HepG2 (cell line): Measurements from ENCODE around the gene RIPOR3. TPM values are rescaled to one million over a fixed set of nuclear protein-coding genes. Genes with fewer than 3 reads are reported as not detected.

Experiments used
- ATAC-seq: fragments of 200-7000 bp; cut with Tn5 transposase; 3 replicates; pipeline ENCODE4 v1.9.1; 2020; ENCODE audit warnings: mild to moderate bottlenecking, moderate library complexity
- BruUV-seq: library from RNA; stranded (reverse); fragments of 400-500 nt; replicated peaks from 2 replicates; lab custom pipeline; 2021; lab: Mats Ljungman, UMichigan
- CTCF ChIA-PET: fragments of 300-600 bp; formaldehyde crosslinking; extraction: SDS; loops from one replicate; lab custom pipeline; 2021; ENCODE audit warnings: low total read pairs, inconsistent platforms, low intra/inter-chr PET ratio; lab: Yijun Ruan, JAX
- POLR2A ChIA-PET: fragments of 350-600 bp; sonication (Branson Sonifier 250); formaldehyde crosslinking; loops from one replicate; lab custom pipeline; 2020; ENCODE audit warnings: antibody characterized with exemption, inconsistent platforms; lab: Yijun Ruan, JAX
- DNase-seq: peaks from one replicate; pipeline ENCODE4 v3.0.0-alpha.2; 2015; ENCODE audit warnings: low spot score
- FAIRE-seq: peaks from 3 replicates; lab custom pipeline; 2011; peaks lifted over from hg19 to GRCh38; lab: Jason Lieb, UNC
- H2AFZ ChIP-seq: one replicate; pipeline ENCODE4 v1.6.1; 2011; ENCODE audit warnings: low read length, inconsistent platforms
- H3K27ac ChIP-seq: fragments of 300-600 bp; 3 replicates; pipeline ENCODE4 v1.8.0; 2011; ENCODE audit warnings: mixed run types, mild to moderate bottlenecking, mixed read lengths, low read length, inconsistent platforms; ENCODE audit not compliant: insufficient read depth; ENCODE audit errors: extremely low read length
- H3K27me3 ChIP-seq, 2 experiments: fragments of 200-600 bp in 1 of 2; 2 replicates in 1 of 2; 3 replicates in 1 of 2; pipeline versions ENCODE4 v1.6.0 to v1.8.0; 2011; ENCODE audit warnings: low read length in 2 of 2, mild to moderate bottlenecking in 2 of 2, moderate library complexity in 2 of 2, inconsistent platforms in 1 of 2; ENCODE audit not compliant: insufficient read depth in 2 of 2, control insufficient read depth in 1 of 2
- H3K36me3 ChIP-seq, 2 experiments: fragments of 200-600 bp in 1 of 2; replicated peaks in 1 of 2; 2 replicates in 1 of 2; 3 replicates in 1 of 2; pipeline versions ENCODE4 v1.5.1 to v1.8.0; 2011; ENCODE audit warnings: low read length in 2 of 2, inconsistent platforms in 1 of 2; ENCODE audit not compliant: insufficient read depth in 2 of 2, control insufficient read depth in 1 of 2
- H3K4me1 ChIP-seq: 2 replicates; pipeline ENCODE4 v1.5.1; 2012; ENCODE audit warnings: low read length, inconsistent platforms; ENCODE audit not compliant: insufficient read depth
- H3K4me2 ChIP-seq: 2 replicates; pipeline ENCODE4 v1.6.0; 2011; ENCODE audit warnings: low read depth, low read length, inconsistent platforms
- H3K4me3 ChIP-seq, 3 experiments: fragments of 200-600 bp in 1 of 3; sonication (generic), shearing (Covaris generic) in 1 of 3; replicated peaks in 1 of 3; 2 replicates each; pipeline ENCODE4 v1.5.1; 2011 to 2016; ENCODE audit warnings: low read length in 3 of 3, inconsistent platforms in 2 of 3, low read depth in 2 of 3, mild to moderate bottlenecking in 2 of 3, control low read depth in 1 of 3, mixed read lengths in 1 of 3; ENCODE audit not compliant: insufficient read depth in 1 of 3
- H3K79me2 ChIP-seq: one replicate; pipeline ENCODE4 v1.6.1; 2011; ENCODE audit warnings: low read length, inconsistent platforms; ENCODE audit not compliant: insufficient read depth
- H3K9ac ChIP-seq: 2 replicates; pipeline ENCODE4 v1.6.0; 2011; ENCODE audit warnings: mild to moderate bottlenecking, low read depth, low read length, inconsistent platforms; ENCODE audit not compliant: insufficient read depth
- H3K9me3 ChIP-seq: 2 replicates; pipeline ENCODE4 v1.5.1; 2012; ENCODE audit warnings: mild to moderate bottlenecking, low read length
- H4K20me1 ChIP-seq: 2 replicates; pipeline ENCODE4 v1.6.0; 2011; ENCODE audit warnings: inconsistent platforms, mild to moderate bottlenecking, low read length, moderate library complexity; ENCODE audit not compliant: insufficient read depth
- CEBPZ ChIP-seq: IDR thresholded peaks from 2 replicates; pipeline ENCODE4 v1.6.1; 2012; ENCODE audit warnings: low read length, improper control_type of control experiment
- EZH2 ChIP-seq: conservative IDR thresholded peaks from 2 replicates; pipeline ENCODE4 v1.6.1; 2012; ENCODE audit warnings: mild to moderate bottlenecking, low read depth, low read length, moderate library complexity
- KAT2B ChIP-seq: fragments of 150-350 bp; IDR thresholded peaks from 2 replicates; pipeline ENCODE4 v1.6.1; 2014; ENCODE audit warnings: low read depth, low read length, borderline replicate concordance
- NCOA2 ChIP-seq: sonication (generic); formaldehyde crosslinking; IDR thresholded peaks from 2 replicates; pipeline ENCODE4 v1.8.0; 2022; ENCODE audit warnings: inconsistent platforms
- POGK ChIP-seq: sonication (generic); formaldehyde crosslinking; conservative IDR thresholded peaks from 2 replicates; pipeline ENCODE4 v1.8.0; 2022; ENCODE audit warnings: mild to moderate bottlenecking, moderate library complexity, missing genetic modification reagents
- RFX5 ChIP-seq: IDR thresholded peaks from 2 replicates; pipeline ENCODE4 v1.6.1; 2011; ENCODE audit warnings: low read depth, low read length, improper control_type of control experiment
- YEATS4 ChIP-seq: sonication (generic); formaldehyde crosslinking; IDR thresholded peaks from 2 replicates; pipeline ENCODE4 v1.4.0; 2020; ENCODE audit warnings: missing genetic modification reagents, borderline replicate concordance
- ZNF646 ChIP-seq: sonication (generic); formaldehyde crosslinking; IDR thresholded peaks from 2 replicates; pipeline ENCODE4 v1.9.0; 2021; ENCODE audit warnings: mild to moderate bottlenecking, missing genetic modification reagents
- ZNF839 ChIP-seq: sonication (generic); formaldehyde crosslinking; IDR thresholded peaks from 2 replicates; pipeline ENCODE4 v1.4.0; 2020; ENCODE audit warnings: missing genetic modification reagents, mild to moderate bottlenecking, borderline replicate concordance
- WGBS: methylation state at CpG from one replicate; pipeline ENCODE4 v1.1.6; 2017; ENCODE audit warnings: low lambda C conversion rate; 5-methylcytosine and 5-hydroxymethylcytosine counted together
- in situ Hi-C: cut with HindIII; loops from 2 replicates; pipeline ENCODE4 v1.10.0; 2017; ENCODE audit warnings: low pct_unique_long_range_greater_than_20kb; ENCODE audit not compliant: extremely low pct_ligation_motif_present
- intact Hi-C: fragments of 100-400 bp; cut with micrococcal nuclease; formaldehyde crosslinking; loops from one replicate; pipeline ENCODE4 v1.10.0; 2022; ENCODE audit not compliant: unreplicated experiment
- polyA plus RNA-seq, 8 experiments: library from polyadenylated mRNA; depleted of rRNA in 3 of 8; stranded (reverse) in 7 of 8; unstranded in 1 of 8; fragments of >200 nt; fragmentation: Illumina TruSeq in 4 of 8; extraction: Trizol in 4 of 8; gene quantifications; 2 replicates each; pipeline versions ENCODE4 v1.2.1 to v1.2.3, GENCODE V29; 2011 to 2016; ENCODE audit warnings: low read depth in 4 of 8, missing spikeins in 1 of 8, mixed read lengths in 1 of 8; ENCODE audit not compliant: insufficient read depth in 1 of 8
- total RNA-seq, 5 experiments: library from RNA; depleted of rRNA; stranded (reverse); fragments of >200 nt; fragmentation: Illumina TruSeq; extraction: Trizol; gene quantifications; 2 replicates each; pipeline ENCODE4 v1.2.3, GENCODE V29; 2016; ENCODE audit warnings: low read depth in 1 of 5

RIPOR3 gene
- total and polyA plus RNA-seq, 2 of the 13 experiments (the other 11 are each of a cell fraction or from before 2014, with no cell fraction given): 0.18 TPM; not detected in 1

GRCh38 chr20:50689864-50690649 is 1.3 kb downstream of the RIPOR3 start:
- no peak overlapping the region for H3K27ac ChIP-seq
- no peak overlapping the region for H2AFZ ChIP-seq
- in situ Hi-C loops: no loop called here

More at GRCh38 chr20:50689864-50690649, 1.3 kb downstream of the RIPOR3 start:
- intact Hi-C loops: no loop called here
- ATAC-seq (no peak), FAIRE-seq (no peak), DNase-seq (no peak)
- Histone ChIP-seq H3K9me3 (no peaks in the 10 kb centered on the region), H3K4me1 (peaks cover 45% of the 10 kb centered on the region), H3K4me2 (no peak overlapping the region), H3K4me3 (no peak overlapping the region), H3K36me3 (no peaks in the 10 kb centered on the region), H3K27me3 (peaks cover 17 to 51% of the 10 kb centered on the region in 2 experiments), H3K79me2 (no peaks in the 10 kb centered on the region), H3K9ac (no peak overlapping the region), H4K20me1 (no peaks in the 10 kb centered on the region)
- TF ChIP-seq POGK (no peak), RFX5 (no peak), EZH2 (0 out of 2 replicates have a peak, but pooled peaks have one; percentile 35), ZNF646 (CRISPR knock-in tag) (no peak), KAT2B (no peak), YEATS4 (CRISPR knock-in tag) (no peak), ZNF839 (CRISPR knock-in tag) (no peak), CEBPZ (no peak), NCOA2 (no peak)
- CTCF ChIA-PET: no interaction called here
- POLR2A ChIA-PET: interaction anchor here (2.0 kb wide), 1 partner anchor 9 kb away, joined by 7 read pairs; no protein-coding TSS in a partner anchor
- 31% methylated on average over 10 of the region's 10 CpGs for WGBS
- BruUV-seq: no TSS peak
